Inferior parietal cortex (tissue), 1 donor: ENCODE results near the gene GYPB.
"Not testable (repeated sequence)": the region's sequence is repeated elsewhere in the genome, so short reads cannot be mapped to it uniquely, and the experiment has no call there.

ENCODE experiments used
- DNase-seq: peaks from one replicate; pipeline ENCODE4 v3.0.0-alpha.2; 2016; ENCODE audit errors: extremely low spot score

The GYPB gene

DNA sequence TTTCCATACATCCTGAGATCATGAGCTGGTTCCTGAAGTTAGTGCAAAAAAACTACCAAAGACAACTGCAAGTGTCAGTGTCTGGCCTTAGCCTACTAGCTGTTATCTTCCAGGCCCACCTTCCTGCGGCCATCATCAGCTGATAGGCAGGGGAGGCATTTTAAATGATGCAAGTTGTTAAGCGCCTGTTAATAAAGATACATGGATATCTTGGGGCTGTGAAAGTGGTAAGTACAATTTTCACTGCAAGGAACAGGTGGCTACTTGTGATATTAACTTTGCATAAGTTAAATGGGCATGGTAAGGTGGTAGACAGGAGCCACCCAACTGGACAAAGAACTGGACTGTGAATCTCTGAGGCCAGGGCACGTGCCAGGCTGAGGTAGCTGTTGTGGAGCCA, at the start of gene GYPB:
Gene GYPB (minus strand): TSS at position 104 of the 400 bp plus-strand sequence. CDS start 93 bp downstream, at position 11.
- not testable (repeated sequence) for DNase-seq

DNA sequence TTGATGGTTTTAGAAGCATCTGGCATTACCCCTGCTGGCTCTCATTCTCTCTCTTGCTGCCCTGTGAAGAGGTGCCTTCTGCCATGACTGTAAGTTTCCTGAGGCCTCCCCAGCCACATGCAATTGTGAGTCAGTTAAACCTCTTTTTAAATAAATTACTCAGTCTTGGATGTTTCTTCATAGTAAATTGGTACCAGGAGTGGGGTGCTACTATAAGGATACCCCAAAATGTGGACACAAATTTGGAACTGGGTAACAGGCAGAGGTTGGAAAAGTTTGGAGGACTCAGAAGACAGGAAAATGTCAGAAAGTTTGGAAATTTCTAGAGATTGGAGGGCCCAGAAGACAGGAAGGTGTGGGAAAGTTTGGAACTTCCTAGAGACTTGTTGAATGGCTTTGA, 42.4 kb upstream of the GYPB start:
- not testable (repeated sequence) for DNase-seq

DNA sequence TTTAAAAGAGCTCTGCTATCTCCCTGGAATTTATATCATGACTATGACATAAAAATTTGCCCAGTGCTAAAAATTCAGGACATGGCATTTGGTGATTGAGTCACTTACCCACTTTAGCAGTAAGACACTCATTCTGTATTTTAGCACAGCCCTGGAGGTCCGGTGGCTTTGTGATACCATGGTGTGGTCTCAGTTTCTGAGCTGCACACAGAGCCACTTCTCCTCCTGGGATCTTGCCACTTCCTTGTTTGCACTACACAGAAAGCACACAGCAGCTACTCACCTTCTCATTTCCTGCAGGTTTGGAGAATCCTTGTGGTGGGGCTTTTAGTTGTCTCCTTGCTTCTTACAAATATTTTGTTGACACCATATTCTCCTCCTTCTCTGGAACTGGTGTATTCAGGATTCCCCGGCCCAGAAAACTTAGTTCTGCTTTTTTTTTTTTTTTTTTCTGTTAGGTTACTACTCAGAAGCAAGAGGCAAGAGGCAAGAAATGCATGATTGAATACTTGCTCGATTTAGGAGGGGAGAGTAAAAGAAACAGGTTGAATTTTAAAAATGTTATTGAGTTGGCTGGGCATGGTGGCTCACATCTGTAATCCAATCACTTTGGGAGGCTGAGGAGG, 41.2 kb upstream of the GYPB start:
- DNase-seq, result not testable (repeated sequence)

DNA sequence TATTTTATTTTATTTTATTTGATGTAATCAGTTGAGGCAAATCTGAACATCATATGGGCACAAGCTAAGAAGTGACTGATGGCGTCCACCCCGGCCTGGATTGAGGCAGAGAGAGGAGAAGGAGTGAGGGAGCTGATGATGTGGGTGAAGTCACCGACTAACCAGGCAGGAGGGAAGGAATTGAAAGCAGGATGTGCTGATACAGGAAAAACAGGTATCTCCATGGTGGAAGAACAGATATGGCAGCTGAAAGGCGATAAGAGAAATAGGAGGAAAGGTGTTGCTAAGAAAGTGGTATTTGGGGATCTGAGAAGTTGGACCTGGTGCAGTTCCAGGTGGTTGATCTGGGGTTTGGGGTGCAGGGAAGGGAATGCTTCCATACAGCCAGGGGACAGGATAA, 37.6 kb upstream of the GYPB start:
- DNase-seq, result no peak

DNA sequence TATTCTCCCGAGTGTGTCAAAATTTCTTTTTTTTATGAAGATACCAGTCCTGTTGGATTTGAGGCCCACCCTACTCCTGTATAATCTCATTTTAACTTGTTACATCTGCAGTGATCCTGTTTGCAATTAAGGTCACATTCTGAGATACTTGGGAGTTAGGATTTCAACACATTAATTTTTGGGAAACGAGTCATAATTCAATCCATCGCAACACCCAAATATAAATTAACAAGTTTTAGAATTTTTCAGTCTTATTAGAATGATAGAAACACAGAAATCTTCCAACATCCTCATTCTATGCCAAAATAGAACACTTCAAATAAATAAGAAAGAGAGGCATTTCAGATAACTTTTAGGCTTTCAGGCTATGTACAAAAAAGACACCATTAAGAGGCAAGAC, 36.2 kb upstream of the GYPB start:
- not testable (repeated sequence) for DNase-seq

DNA sequence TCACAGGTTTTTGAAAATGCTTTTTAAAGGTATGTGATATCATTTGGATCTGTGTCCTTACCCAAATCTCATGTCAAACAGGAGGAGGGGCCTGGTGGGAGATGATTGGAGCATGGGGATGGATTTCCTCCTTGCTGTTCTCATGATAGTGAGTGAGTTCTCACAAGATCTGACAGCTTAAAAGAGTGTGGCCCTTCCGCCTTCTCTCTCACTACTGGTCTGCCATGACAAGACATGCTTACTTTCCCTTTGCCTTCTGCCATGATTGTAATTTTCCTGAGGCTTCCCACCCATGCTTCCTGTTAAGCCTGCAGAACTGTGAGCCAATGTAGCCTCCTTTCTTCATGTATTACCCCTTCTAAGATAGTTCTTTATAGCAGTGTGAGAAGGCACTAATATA, 32.3 kb upstream of the GYPB start:
- not testable (repeated sequence) for DNase-seq

GRCh38 chr4:144050631-144051030, 31.5 kb upstream of the GYPB start:
- not testable (repeated sequence) for DNase-seq

- not testable (repeated sequence) for DNase-seq
These were observed 30.6 kb upstream of the GYPB start for GRCh38 chr4:144049495-144050424.

GRCh38 chr4:144044936-144045335, 25.8 kb upstream of the GYPB start:
- DNase-seq, result not testable (repeated sequence)

DNA sequence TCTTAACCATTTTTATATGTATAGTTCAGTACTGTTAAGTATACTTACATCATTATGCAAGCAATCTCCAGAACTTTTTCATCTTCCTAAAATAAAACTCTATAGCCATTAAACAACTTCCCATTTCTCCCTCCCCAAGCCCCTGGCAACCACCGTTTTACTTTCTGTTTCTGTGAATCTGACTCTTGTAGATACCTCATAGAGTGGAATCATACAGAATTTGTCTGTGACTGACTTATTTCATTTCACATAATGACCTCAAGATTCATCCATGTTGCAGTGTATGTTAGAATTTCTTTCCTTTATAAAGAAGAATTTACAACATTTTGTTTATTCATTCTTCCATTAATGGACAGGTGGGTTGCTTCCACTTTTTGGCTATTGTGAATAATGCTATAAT, 13.4 kb upstream of the GYPB start:
- not testable (repeated sequence) for DNase-seq

GRCh38 chr4:144031875-144032274, 12.7 kb upstream of the GYPB start:
- not testable (repeated sequence) for DNase-seq

GRCh38 chr4:144031369-144031768, 12.2 kb upstream of the GYPB start:
- not testable (repeated sequence) for DNase-seq

GRCh38 chr4:144030708-144031107, 11.5 kb upstream of the GYPB start:
- not testable (repeated sequence) for DNase-seq

GRCh38 chr4:144026682-144027081, 7.5 kb upstream of the GYPB start:
- DNase-seq, result not testable (repeated sequence)

DNA sequence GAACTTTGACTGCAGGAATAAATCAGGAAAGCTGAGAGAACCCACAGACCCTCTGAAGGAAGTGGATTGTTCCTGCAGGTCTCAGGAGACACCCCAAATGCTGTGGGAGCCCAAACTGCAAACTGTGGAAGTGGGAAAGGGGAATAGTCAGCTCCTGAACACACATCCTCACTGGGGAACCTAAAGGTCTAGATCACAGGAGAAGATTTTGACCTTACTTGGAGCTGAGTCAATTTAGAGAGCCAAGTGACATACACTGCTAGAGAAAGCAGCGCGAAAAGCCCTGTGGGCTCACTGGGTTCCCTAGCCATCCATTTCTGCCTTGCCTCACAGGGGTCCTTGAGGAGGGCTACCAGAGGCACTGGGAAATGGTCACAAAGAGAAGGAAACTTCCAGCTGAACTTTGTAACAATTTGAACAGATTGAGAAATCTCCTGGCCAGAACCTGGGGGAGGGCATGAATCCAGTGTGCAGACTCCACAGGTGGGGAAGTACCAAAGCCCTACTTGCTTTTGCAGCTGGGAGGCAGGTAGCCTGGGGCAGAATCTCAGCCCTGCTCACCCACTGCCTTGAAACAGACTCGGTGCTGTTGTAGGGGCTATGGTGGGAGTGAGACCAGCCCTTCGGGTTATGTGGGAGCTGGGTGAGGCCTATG, 5.3 kb upstream of the GYPB start:
- DNase-seq, result not testable (repeated sequence)

DNA sequence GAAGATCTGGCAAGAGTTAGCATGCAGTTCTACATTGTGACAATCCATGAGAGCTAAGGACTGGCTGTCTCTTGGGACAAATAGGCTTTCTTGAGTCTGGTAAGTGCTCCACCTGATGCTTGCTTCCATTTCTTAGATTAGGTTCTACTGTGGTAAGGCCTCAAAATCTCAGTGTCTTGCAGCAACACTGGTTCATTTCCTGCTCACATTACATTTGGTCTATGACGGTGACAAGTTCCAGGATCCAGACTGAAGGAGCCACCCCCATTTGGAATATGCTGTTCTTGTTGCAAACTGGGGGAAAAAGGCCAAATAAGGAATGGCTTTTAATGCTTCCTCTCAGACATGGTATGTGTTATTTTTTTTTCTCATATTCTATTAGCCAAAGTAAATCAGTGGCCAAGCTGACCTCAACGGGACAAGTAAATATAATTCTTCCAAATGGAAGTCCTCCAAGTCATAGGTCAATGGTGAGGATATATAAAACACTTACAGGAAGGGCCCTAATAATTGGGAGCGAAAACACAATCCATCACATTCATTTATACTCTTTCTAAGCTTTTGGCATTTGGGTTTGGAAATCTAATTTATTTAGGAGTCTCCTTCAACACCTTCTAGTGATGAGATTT, 3.7 kb upstream of the GYPB start:
- not testable (repeated sequence) for DNase-seq

DNA sequence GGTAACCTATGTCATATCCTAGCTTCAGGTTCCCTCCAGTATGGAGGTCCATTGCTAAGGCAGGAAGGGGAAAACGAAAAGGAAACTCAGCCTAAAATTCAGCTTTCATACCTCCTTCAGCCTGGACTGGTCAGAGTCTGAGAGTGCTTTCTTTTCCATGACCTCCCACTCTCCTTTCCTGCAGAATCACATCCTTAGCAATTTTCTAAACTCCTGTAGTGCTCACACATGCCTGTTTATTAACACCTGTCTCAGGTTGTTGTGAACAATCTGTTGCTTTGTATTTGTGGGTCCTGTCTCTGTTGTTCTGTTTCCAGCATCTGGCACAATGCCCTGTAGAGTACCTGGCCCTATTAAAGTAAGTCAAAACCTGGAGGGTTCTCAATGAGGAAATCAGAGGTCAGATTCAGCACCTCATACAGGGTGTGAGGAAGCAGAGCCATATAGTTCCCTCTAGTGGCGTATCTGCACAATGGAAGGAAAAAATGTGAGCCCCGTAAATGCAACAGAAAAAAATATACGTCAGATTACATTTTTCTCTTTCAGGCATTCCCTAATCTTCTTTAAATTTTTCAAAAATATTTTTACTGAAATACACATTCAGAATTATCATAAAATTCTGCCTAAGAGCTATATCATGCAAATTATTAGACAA, 2.3 kb upstream of the GYPB start:
- peak; percentile 28 for DNase-seq

DNA sequence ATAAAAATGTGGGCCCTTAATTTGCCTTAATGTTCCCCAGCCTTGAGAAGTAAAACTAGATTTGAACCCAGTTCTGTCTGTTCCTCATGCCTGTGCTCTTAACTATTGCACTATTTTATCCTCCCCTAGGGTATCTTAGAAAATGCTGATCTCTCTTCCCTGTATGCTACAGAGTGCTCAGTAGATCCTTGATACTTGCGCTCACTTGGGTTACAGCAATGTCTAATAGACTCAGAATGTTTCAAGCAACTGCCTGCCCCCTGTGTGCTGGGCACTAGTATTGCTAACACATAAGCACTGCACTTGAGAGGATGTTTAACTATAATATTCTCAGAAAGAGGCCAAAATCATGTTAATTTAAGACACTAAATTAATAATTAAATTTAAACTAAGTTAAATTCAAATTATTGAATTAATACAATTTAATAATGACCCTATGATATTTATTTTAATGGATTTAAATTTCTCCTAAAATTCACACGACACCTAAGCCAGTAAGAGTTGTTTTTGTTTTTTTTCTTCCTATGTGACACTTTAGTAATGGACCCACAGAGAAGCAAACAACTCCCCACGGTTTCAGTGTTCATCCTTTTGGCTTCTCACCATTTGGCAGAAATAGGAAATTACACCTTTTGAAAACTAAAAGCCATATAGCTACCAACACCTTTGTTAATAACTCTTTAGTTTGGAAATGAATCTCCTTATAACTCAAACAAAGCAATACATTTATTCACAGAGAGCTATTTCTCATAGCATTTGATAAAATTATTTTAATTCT, 768 bp downstream of the GYPB start:
- DNase-seq, result not testable (repeated sequence)

GRCh38 chr4:144017271-144017670, 1.9 kb downstream of the GYPB start:
- DNase-seq, result not testable (repeated sequence)

DNA sequence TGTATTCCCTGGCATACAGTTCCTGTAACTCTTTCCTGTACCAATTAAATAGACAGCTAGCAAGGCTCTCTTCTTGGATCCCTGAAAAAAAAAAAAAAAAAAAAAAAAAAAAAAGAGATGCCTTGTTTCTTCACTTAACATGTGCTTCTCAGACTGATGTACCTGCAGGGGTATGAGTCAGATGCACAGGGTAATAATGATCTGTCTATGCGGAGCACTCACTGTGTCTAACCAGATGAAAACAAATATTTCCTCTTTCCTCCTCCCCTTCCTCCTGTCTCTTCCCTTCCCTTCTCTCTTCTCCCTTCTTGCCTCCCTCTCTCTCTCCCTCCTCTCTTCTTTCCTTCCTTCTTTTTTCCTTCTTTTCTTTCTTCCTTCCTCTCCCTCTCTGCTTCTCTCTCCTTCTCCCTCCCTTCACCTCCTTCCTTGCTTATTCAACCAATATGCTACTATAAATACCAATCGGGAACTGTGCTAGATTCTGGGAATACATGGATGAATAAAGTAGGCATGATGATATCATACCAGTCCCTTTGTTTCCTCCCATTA, 3.0 kb downstream of the GYPB start:
- not testable (repeated sequence) for DNase-seq
